ENCODE measurements around the gene PDX1. TPM values are rescaled to one million over a fixed set of nuclear protein-coding genes. Genes with fewer than 3 reads are reported as not detected.

Gene PDX1
- total and polyA plus RNA-seq, 2 of the 13 experiments (the other 11 are each of a cell fraction or from before 2014, with no cell fraction given) = 0.07 TPM; not detected in 1

GRCh38 chr13:27911521-27911920, 8.3 kb upstream of the PDX1 start (continued):
- no peak for TF ChIP-seq ZBTB40 (IDR thresholded peaks at IDR 0.05)
- no peak for TF ChIP-seq ZBTB40 (CRISPR knock-in tag; IDR thresholded peaks at IDR 0.05)
- no peak for TF ChIP-seq ZNF619 (CRISPR knock-in tag; IDR thresholded peaks at IDR 0.05)
- no peak for TF ChIP-seq TRAFD1 (CRISPR knock-in tag; IDR thresholded peaks at IDR 0.05; ENCODE audit: borderline replicate concordance)
- TF ChIP-seq ZNF761 (CRISPR knock-in tag; conservative IDR thresholded peaks at IDR 0.05) = no peak
- no peak for TF ChIP-seq CENPT (CRISPR knock-in tag; IDR thresholded peaks at IDR 0.05; ENCODE audit: low read depth)
- no peak for TF ChIP-seq ZNF382 (CRISPR knock-in tag; IDR thresholded peaks at IDR 0.05; ENCODE audit: borderline replicate concordance)
